Fibroblast of mammary gland (primary cell): ENCODE results near the gene LYZL1.

Experiments
- DNase-seq: peaks from one replicate; pipeline ENCODE4 v3.0.0-alpha.2; 2010; ENCODE audit warnings: low read depth
- H3K4me3 ChIP-seq: 2 replicates; pipeline ENCODE4 v1.5.1; 2011; ENCODE audit warnings: low read depth, mild to moderate bottlenecking, low read length, moderate library complexity; ENCODE audit not compliant: control insufficient read depth
- CTCF ChIP-seq: conservative IDR thresholded peaks from 2 replicates; pipeline ENCODE4 v1.5.1; 2011; ENCODE audit warnings: low read depth, low read length, inconsistent platforms; ENCODE audit not compliant: control insufficient read depth, insufficient read depth

LYZL1 gene

GRCh38 chr10:29254123-29255046, 34.5 kb upstream of the LYZL1 start:
- DNase-seq, result no peak
- TF ChIP-seq CTCF, result no peak
- no peak overlapping the region for H3K4me3 ChIP-seq

DNA sequence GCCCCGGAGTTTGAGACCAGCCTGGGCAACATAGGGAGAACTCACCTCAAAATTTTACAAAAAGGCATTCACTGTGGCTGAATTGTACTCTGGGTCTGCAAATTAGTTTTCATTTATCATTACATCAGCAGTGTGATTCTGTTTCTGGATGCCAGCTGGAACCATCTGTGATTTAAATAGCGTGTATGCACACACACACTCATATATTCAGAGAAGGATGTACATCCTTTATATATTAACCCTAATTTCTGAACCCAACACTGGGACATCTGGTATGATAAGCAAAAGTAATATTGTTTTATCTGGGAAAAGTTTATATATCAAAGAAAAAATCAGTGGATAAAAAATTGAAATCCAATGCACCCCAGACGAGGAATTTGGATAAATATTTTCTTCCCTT, 33.8 kb upstream of the LYZL1 start:
- no peak for DNase-seq
- H3K4me3 ChIP-seq, result no peak overlapping the region
- TF ChIP-seq CTCF, result no peak

DNA sequence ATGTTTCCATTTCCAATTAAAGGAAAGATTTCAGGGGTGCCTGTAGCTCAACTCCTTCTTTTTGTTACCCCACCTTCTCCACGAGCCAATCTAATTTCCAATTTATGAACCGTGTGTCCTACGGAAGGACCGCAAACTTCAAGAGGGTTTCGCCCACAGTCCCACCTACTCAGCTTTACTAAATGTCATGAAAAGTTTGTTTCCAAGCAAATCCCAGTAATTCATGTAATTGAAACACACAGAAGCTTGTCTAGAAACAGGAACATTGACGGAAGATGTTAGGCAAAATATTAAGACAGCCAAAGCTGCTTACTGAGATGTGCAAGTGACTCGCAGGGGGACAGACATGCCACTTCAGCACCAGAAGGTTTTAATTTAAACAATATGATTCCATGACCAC, 32.9 kb upstream of the LYZL1 start:
- H3K4me3 ChIP-seq, result no peak overlapping the region
- DNase-seq, result no peak
- no peak for TF ChIP-seq CTCF

GRCh38 chr10:29256586-29256985, 32.3 kb upstream of the LYZL1 start:
- H3K4me3 ChIP-seq, result no peak overlapping the region
- no peak for TF ChIP-seq CTCF
- DNase-seq, result no peak

DNA sequence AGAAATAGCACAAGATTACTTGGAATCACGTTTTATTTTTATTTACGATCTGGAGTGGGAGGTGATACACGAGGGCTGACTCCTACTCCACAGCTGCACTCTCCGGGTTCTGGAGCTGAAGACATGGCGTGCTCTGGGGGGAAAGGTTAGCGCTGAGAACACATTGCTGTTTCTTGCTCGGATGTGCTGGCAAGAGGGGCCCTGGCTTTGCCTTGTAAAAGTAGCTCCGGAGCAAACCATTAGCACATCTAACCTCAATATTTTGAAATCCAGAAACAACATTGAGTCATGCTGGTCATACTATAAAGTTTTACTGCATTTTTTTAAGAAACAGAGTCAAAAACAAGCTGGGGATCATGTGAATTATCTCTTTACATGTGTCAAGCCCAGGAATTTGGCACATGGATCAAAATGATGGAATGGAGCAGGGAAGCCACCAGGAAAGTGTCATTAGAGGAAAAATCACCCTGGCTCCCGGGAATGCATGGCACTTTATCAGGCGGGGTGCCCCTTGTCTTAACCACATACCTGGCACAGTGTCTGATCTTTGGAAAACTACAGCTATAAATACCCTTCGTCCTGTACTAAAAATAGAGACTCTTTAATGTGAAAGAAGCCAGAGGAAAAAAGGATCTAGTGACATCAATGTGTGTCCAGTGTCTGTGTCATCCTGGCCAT, 31.6 kb upstream of the LYZL1 start:
- no peak overlapping the region for H3K4me3 ChIP-seq
- TF ChIP-seq CTCF, result no peak
- DNase-seq, result peak; percentile 97

DNA sequence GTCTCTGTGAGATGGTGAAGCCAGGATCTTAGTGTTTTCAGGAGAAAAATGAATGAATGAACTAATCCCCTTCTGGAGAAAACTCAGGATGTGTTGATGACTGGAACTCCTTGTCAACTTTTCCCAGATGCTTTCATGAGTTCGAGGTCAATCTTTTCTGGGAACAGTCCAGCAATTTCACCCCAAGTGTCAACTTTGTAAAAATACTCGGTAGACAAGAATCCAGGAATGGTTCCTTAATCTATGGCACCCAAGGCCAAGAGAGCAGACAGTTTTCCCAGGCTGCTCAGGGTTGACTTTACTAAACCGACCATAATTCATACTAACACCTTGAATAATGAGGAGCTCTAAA, 31.1 kb upstream of the LYZL1 start:
- no peak overlapping the region for H3K4me3 ChIP-seq
- DNase-seq, result no peak
- TF ChIP-seq CTCF, result no peak
